Natural killer cell (primary cell): ENCODE results near the gene NBL1. TPM values are rescaled to one million over a fixed set of nuclear protein-coding genes. Genes with fewer than 3 reads are reported as not detected.

Source experiments
- ATAC-seq, 3 donors: fragments of 150-1000 bp in 2 of 3; fragments of 200-7000 bp in 1 of 3; cut with Tn5 transposase; 1 replicate in 1 of 3; 2 replicates in 2 of 3; pipeline ENCODE4 v1.10.0; 2021; ENCODE audit warnings: mild to moderate bottlenecking in 2 of 3, moderate library complexity in 2 of 3
- DNase-seq, 2 donors: peaks; one replicate each; pipeline versions ENCODE4 v3.0.0 to v3.0.0-alpha.2; 2013 to 2021; ENCODE audit warnings: mixed read lengths in 1 of 2
- H3K27ac ChIP-seq: one replicate; pipeline ENCODE4 v1.5.1; 2013; ENCODE audit warnings: mild to moderate bottlenecking, low read length
- H3K27me3 ChIP-seq: one replicate; pipeline ENCODE4 v1.6.1; 2013; ENCODE audit warnings: low read length; ENCODE audit not compliant: control insufficient read depth, insufficient read depth
- H3K36me3 ChIP-seq: one replicate; pipeline ENCODE4 v1.6.1; 2013; ENCODE audit warnings: low read length; ENCODE audit not compliant: control insufficient read depth, insufficient read depth
- H3K4me1 ChIP-seq: one replicate; pipeline ENCODE4 v1.6.1; 2013; ENCODE audit warnings: low read length; ENCODE audit not compliant: control insufficient read depth, insufficient read depth
- H3K4me3 ChIP-seq: one replicate; pipeline ENCODE4 v1.5.1; 2013; ENCODE audit warnings: low read length
- H3K9me3 ChIP-seq: one replicate; pipeline ENCODE4 v1.6.1; 2013; ENCODE audit warnings: low read length; ENCODE audit not compliant: control insufficient read depth, insufficient read depth
- H3K27ac Mint-ChIP-seq, 2 donors: one replicate each; pipeline ENCODE4 v1.8.0; 2022; ENCODE audit warnings: mild to moderate bottlenecking in 2 of 2, mixed read lengths in 2 of 2, moderate library complexity in 1 of 2
- H3K27me3 Mint-ChIP-seq, 2 donors: one replicate each; pipeline ENCODE4 v1.8.0; 2022; ENCODE audit warnings: low read depth in 2 of 2, mixed read lengths in 2 of 2
- H3K36me3 Mint-ChIP-seq: one replicate; pipeline ENCODE4 v1.8.0; 2022; ENCODE audit warnings: mixed read lengths
- H3K4me1 Mint-ChIP-seq, 2 donors: one replicate each; pipeline ENCODE4 v1.8.0; 2022; ENCODE audit warnings: mixed read lengths in 2 of 2
- H3K4me3 Mint-ChIP-seq: one replicate; pipeline ENCODE4 v1.8.0; 2022; ENCODE audit warnings: mild to moderate bottlenecking, moderate library complexity, mixed read lengths
- H3K9me3 Mint-ChIP-seq, 2 donors: one replicate each; pipeline ENCODE4 v1.8.0; 2022; ENCODE audit warnings: mixed read lengths in 2 of 2
- WGBS: methylation state at CpG from one replicate; pipeline ENCODE4 v1.1.7; 2013; ENCODE audit warnings: missing lambda C conversion rate; ENCODE audit not compliant: insufficient coverage; 5-methylcytosine and 5-hydroxymethylcytosine counted together
- intact Hi-C: fragments of 100-400 bp; cut with micrococcal nuclease; formaldehyde crosslinking; loops from one replicate; pipeline ENCODE4 v1.14.2; 2022
- total RNA-seq, 4 donors: library from RNA; stranded (reverse); fragments of 120-200 nt in 1 of 4; gene quantifications; one replicate each; pipeline versions ENCODE4 v1.2.3 to v1.2.4, GENCODE V29; 2013 to 2022
- TF ChIP-seq, protein P1 (sequence below): fragments of 200-600 bp; IDR thresholded peaks from one replicate; pipeline ENCODE4 v1.8.0; 2022; ENCODE audit warnings: antibody characterized with exemption

NBL1 gene
- total RNA-seq, 3 donors from 2014 or later (not counting 1 experiment from before 2014, with no cell fraction given) = 10.7 to 18.4 (median 11.4) TPM

DNA sequence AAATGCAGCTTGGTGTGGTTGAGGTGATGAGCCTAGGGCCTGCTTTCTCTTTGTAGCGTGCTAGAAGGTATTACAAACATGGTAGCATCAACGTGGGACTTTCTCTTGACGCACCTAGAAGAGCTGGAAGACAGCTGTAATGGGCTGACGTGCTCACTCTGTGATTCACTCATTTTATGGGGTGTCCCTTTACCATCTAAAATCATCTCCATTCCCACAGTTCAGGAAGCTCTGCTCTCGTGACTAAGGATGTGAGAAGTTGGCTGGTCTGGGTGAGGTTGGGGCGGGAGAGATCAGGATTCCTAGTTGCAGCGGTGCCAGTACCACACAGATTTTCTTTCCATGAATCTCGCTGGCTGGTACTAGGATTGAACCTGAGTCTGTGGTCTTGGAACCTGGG, 24.8 kb downstream of the NBL1 start:
- ATAC-seq (no peak), DNase-seq (no peak)
- 90% methylated on average over 7 of the region's 8 CpGs for WGBS
- no peaks in the 10 kb centered on the region for H3K36me3 ChIP-seq
- Mint-ChIP-seq H3K36me3 (no peaks in the 10 kb centered on the region), H3K27ac (no peak overlapping the region), H3K9me3 (no peaks in the 10 kb centered on the region), H3K4me3 (no peak overlapping the region), H3K27me3 (peaks cover 31 to 39% of the 10 kb centered on the region in 2 donors), H3K4me1 (peaks cover 5 to 21% of the 10 kb centered on the region in 2 donors)
- H3K4me1 ChIP-seq = peaks cover 12% of the 10 kb centered on the region
- no peak overlapping the region for H3K4me3 ChIP-seq
- H3K27ac ChIP-seq = no peak overlapping the region
- TF ChIP-seq, protein P1, sequence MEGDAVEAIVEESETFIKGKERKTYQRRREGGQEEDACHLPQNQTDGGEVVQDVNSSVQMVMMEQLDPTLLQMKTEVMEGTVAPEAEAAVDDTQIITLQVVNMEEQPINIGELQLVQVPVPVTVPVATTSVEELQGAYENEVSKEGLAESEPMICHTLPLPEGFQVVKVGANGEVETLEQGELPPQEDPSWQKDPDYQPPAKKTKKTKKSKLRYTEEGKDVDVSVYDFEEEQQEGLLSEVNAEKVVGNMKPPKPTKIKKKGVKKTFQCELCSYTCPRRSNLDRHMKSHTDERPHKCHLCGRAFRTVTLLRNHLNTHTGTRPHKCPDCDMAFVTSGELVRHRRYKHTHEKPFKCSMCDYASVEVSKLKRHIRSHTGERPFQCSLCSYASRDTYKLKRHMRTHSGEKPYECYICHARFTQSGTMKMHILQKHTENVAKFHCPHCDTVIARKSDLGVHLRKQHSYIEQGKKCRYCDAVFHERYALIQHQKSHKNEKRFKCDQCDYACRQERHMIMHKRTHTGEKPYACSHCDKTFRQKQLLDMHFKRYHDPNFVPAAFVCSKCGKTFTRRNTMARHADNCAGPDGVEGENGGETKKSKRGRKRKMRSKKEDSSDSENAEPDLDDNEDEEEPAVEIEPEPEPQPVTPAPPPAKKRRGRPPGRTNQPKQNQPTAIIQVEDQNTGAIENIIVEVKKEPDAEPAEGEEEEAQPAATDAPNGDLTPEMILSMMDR = no peak
- H3K27me3 ChIP-seq = peaks cover 9% of the 10 kb centered on the region
- no peaks in the 10 kb centered on the region for H3K9me3 ChIP-seq
- intact Hi-C loops = no loop called here

- Histone ChIP-seq H3K4me3 (no peak overlapping the region), H3K4me1 (no peaks in the 10 kb centered on the region), H3K36me3 (no peaks in the 10 kb centered on the region), H3K27me3 (peaks cover 5% of the 10 kb centered on the region), H3K27ac (no peak overlapping the region), H3K9me3 (no peaks in the 10 kb centered on the region)
- Mint-ChIP-seq H3K4me3 (no peak overlapping the region), H3K36me3 (no peaks in the 10 kb centered on the region), H3K27me3 (peaks cover 35 to 38% of the 10 kb centered on the region in 2 donors), H3K27ac (no peak overlapping the region), H3K9me3 (no peaks in the 10 kb centered on the region), H3K4me1 (peaks cover 4 to 14% of the 10 kb centered on the region in 2 donors)
- intact Hi-C loops = no loop called here
- no peak for DNase-seq
- TF ChIP-seq, protein P1 = no peak
- 72% methylated on average over 3 of the region's 4 CpGs for WGBS
- no peak for ATAC-seq
Measured at GRCh38 chr1:19670787-19671186, 26.7 kb downstream of the NBL1 start.

DNA sequence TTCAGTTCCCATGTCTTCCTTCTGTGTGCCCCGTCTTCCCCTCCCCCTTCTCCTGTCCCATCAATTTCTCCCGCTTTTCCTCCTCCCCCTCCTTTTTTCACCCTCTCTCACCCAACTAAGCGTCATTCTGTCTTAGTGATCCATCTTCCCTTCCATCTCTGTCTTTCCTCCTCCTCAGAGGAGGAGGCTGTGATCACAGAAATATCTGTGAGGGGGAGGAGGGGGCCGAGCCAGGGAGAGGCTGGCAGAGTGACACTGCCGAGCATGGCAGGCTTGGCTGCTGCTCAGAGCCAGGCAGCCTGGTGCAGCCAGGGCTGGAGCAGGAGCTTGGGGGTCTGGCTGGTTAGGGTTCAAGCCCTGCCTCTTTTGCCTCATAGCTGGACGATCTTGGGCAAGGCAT, 28.1 kb downstream of the NBL1 start:
- Histone ChIP-seq H3K9me3 (no peaks in the 10 kb centered on the region), H3K4me1 (no peaks in the 10 kb centered on the region), H3K27ac (no peak overlapping the region), H3K4me3 (no peak overlapping the region), H3K27me3 (no peaks in the 10 kb centered on the region), H3K36me3 (no peaks in the 10 kb centered on the region)
- no peaks in the 10 kb centered on the region for H3K36me3 Mint-ChIP-seq
- WGBS = 60% methylated on average over 6 of the region's 6 CpGs
- intact Hi-C loops = no loop called here
- TF ChIP-seq, protein P1 = no peak
- no peak overlapping the region for H3K4me3 Mint-ChIP-seq
- no peak overlapping the region for H3K27ac Mint-ChIP-seq
- H3K27me3 Mint-ChIP-seq = peaks cover 23 to 34% of the 10 kb centered on the region in 2 donors
- DNase-seq (no peak), ATAC-seq (no peak)
- H3K4me1 Mint-ChIP-seq = no peaks in the 10 kb centered on the region
- no peaks in the 10 kb centered on the region for H3K9me3 Mint-ChIP-seq

- TF ChIP-seq, protein P1 = no peak
- Mint-ChIP-seq H3K4me1 (no peaks in the 10 kb centered on the region), H3K36me3 (no peaks in the 10 kb centered on the region), H3K27me3 (peaks cover 9 to 20% of the 10 kb centered on the region in 2 donors), H3K27ac (no peak overlapping the region), H3K9me3 (no peaks in the 10 kb centered on the region), H3K4me3 (no peak overlapping the region)
- Histone ChIP-seq H3K36me3 (no peaks in the 10 kb centered on the region), H3K27ac (no peak overlapping the region), H3K4me3 (no peak overlapping the region), H3K9me3 (no peaks in the 10 kb centered on the region), H3K4me1 (no peaks in the 10 kb centered on the region), H3K27me3 (no peaks in the 10 kb centered on the region)
- no peak for DNase-seq
- no peak for ATAC-seq
- WGBS = 90% methylated on average over 5 of the region's 5 CpGs
- intact Hi-C loops = no loop called here
Measured at GRCh38 chr1:19675797-19676196, 31.7 kb downstream of the NBL1 start.
